Astrocyte of the spinal cord (primary cell): Measurements from ENCODE around the gene LSS.

Experiments used
- DNase-seq: peaks from one replicate; pipeline ENCODE4 v3.0.0; 2011; ENCODE audit warnings: low read depth, low spot score
- H3K4me3 ChIP-seq: 2 replicates; pipeline ENCODE4 v1.5.1; 2011; ENCODE audit warnings: low read depth, mild to moderate bottlenecking, low read length, moderate library complexity
- CTCF ChIP-seq: IDR thresholded peaks from 2 replicates; pipeline ENCODE4 v1.5.1; 2012; ENCODE audit warnings: low read depth, mild to moderate bottlenecking, low read length, inconsistent platforms
- in situ Hi-C: cut with HindIII; loops from 2 replicates; pipeline ENCODE4 v1.10.0; 2017; ENCODE audit warnings: low sequenced_read_pairs

Gene LSS

GRCh38 chr21:46210378-46211136 lies 18.0 kb downstream of the LSS start:
- in situ Hi-C loops = no loop called here
- no peak overlapping the region for H3K4me3 ChIP-seq
- no peak for TF ChIP-seq CTCF
- no peak for DNase-seq

- no peak for DNase-seq
- no peak overlapping the region for H3K4me3 ChIP-seq
- TF ChIP-seq CTCF = no peak
- in situ Hi-C loops = no loop called here
These were observed 19.5 kb downstream of the LSS start for GRCh38 chr21:46208761-46209721.

GRCh38 chr21:46207920-46208591 lies 20.5 kb downstream of the LSS start:
- DNase-seq = no peak
- no peak overlapping the region for H3K4me3 ChIP-seq
- TF ChIP-seq CTCF = no peak
- in situ Hi-C loops = no loop called here

- H3K4me3 ChIP-seq = no peak overlapping the region
- DNase-seq = no peak
- in situ Hi-C loops = no loop called here
- no peak for TF ChIP-seq CTCF
These were observed 21.3 kb downstream of the LSS start for GRCh38 chr21:46207006-46207919.

GRCh38 chr21:46206163-46207005 lies 22.2 kb downstream of the LSS start:
- no peak overlapping the region for H3K4me3 ChIP-seq
- no peak for DNase-seq
- in situ Hi-C loops = no loop called here
- TF ChIP-seq CTCF = no peak
